NB4 (cell line): Measurements from ENCODE around the gene SCAF8.

ENCODE experiments used
- CTCF ChIP-seq: IDR thresholded peaks from one replicate; pipeline ENCODE4 v1.5.1; 2012; ENCODE audit warnings: low read depth, low read length
- MAX ChIP-seq: IDR thresholded peaks from 2 replicates; pipeline ENCODE4 v1.6.1; 2011; ENCODE audit warnings: low read depth, low read length
- MYC ChIP-seq: IDR thresholded peaks from 2 replicates; pipeline ENCODE4 v1.6.1; 2011; ENCODE audit warnings: low read depth, low read length
- POLR2A ChIP-seq: IDR thresholded peaks from 2 replicates; pipeline ENCODE4 v1.6.1; 2011; ENCODE audit warnings: mild to moderate bottlenecking; ENCODE audit not compliant: insufficient read length; ENCODE audit errors: extremely low read depth

DNA sequence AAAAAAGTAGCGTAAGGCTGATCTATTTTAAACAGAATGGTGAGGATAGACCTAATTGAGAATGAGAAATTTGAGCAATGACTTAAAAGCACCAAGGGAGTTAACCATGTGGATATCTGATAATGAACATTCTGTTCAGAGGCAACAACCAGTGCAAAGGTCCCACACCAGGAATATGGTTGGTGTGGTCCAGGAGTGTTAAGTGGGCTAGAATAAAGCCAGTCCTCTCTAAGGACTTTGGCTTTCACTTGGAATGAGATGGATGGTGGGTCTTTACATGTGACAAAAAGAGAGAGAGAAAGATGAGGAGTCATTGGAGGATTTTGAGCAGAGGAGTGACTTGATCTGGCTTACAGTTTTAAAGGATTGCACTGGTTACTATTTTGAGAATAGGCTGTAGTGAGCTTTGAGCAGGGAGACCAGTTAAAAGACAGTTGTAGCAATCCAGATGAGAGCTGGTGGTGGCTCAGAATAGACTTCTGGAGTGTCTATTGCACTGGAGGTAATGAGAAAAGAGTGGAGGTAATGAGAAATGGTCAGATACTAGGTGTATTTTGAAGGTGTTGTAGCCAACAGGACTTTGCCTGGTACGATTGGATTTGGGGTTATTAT is 89.8 kb downstream of the SCAF8 start:
- no peak for TF ChIP-seq CTCF
- TF ChIP-seq MYC, result no peak
- TF ChIP-seq POLR2A, result no peak
- TF ChIP-seq MAX, result no peak
